SK-N-SH (cell line): ENCODE measurements around the gene ARID4A. TPM values are rescaled to one million over a fixed set of nuclear protein-coding genes. Genes with fewer than 3 reads are reported as not detected.

Source experiments
- CTCF ChIA-PET: fragments of 300-600, 350-600 bp; formaldehyde crosslinking; extraction: SDS; loops from one replicate; lab custom pipeline; 2021; lab: Yijun Ruan, JAX
- POLR2A ChIA-PET: fragments of 350-600 bp; sonication (Branson Sonifier 250); formaldehyde crosslinking; extraction: SDS; loops from one replicate; lab custom pipeline; 2020; ENCODE audit warnings: antibody characterized with exemption, inconsistent platforms; lab: Yijun Ruan, JAX
- DNase-seq: peaks from one replicate; pipeline ENCODE4 v3.0.0; 2012
- H2AFZ ChIP-seq: fragments of 200-600 bp; sonication (generic); 2 replicates; pipeline ENCODE4 v1.8.1; 2016; ENCODE audit warnings: antibody characterized with exemption, mild to moderate bottlenecking, low read depth
- H3F3A ChIP-seq: fragments of 200-600 bp; sonication (generic); replicated peaks from 2 replicates; pipeline ENCODE3; 2016; ENCODE audit warnings: antibody characterized with exemption, mild to moderate bottlenecking; ENCODE audit not compliant: insufficient read depth
- H3K27ac ChIP-seq, 2 experiments: fragments of 200-500 bp in 1 of 2; fragments of 200-600 bp in 1 of 2; sonication (Bioruptor generic) in 1 of 2; sonication (generic), shearing (Covaris generic) in 1 of 2; 2 replicates each; pipeline versions ENCODE4 v1.5.1 to v1.6.1; 2014 to 2016; ENCODE audit warnings: low read depth in 2 of 2, inconsistent platforms in 1 of 2, low read length in 1 of 2, mild to moderate bottlenecking in 1 of 2, mixed read lengths in 1 of 2
- H3K27me3 ChIP-seq: fragments of 200-600 bp; sonication (generic), shearing (Covaris generic); 2 replicates; pipeline ENCODE4 v1.6.1; 2016; ENCODE audit warnings: mixed run types; ENCODE audit not compliant: insufficient read depth
- H3K36me3 ChIP-seq, 2 experiments: fragments of 200-500 bp in 1 of 2; fragments of 200-600 bp in 1 of 2; sonication (Bioruptor generic) in 1 of 2; sonication (generic) in 1 of 2; replicated peaks in 1 of 2; 2 replicates each; pipeline versions ENCODE3 to v1.5.1; 2014 to 2016; ENCODE audit warnings: low read length in 1 of 2, mild to moderate bottlenecking in 1 of 2; ENCODE audit not compliant: insufficient read depth in 2 of 2, control insufficient read depth in 1 of 2
- H3K4me1 ChIP-seq, 2 experiments: fragments of 200-500 bp in 1 of 2; fragments of 200-600 bp in 1 of 2; sonication (Bioruptor generic) in 1 of 2; sonication (generic), shearing (Covaris generic) in 1 of 2; 2 replicates each; pipeline versions ENCODE4 v1.5.1 to v1.6.1; 2014 to 2016; ENCODE audit warnings: low read depth in 1 of 2, low read length in 1 of 2, mixed run types in 1 of 2; ENCODE audit not compliant: insufficient read depth in 2 of 2, control insufficient read depth in 1 of 2
- H3K4me2 ChIP-seq: fragments of 200-600 bp; sonication (generic), shearing (Covaris generic); 2 replicates; pipeline ENCODE4 v1.6.1; 2017; ENCODE audit warnings: mixed run types
- H3K4me3 ChIP-seq, 2 experiments: fragments of 200-500 bp in 1 of 2; fragments of 200-600 bp in 1 of 2; sonication (Bioruptor generic) in 1 of 2; sonication (generic), shearing (Covaris generic) in 1 of 2; 2 replicates each; pipeline versions ENCODE4 v1.5.1 to v1.8.1; 2014 to 2016; ENCODE audit warnings: low read depth in 2 of 2, inconsistent platforms in 1 of 2, low read length in 1 of 2, mild to moderate bottlenecking in 1 of 2, mixed read lengths in 1 of 2, moderate library complexity in 1 of 2
- H3K79me2 ChIP-seq: fragments of 200-600 bp; sonication (generic); 2 replicates; pipeline ENCODE4 v1.8.1; 2017; ENCODE audit warnings: mild to moderate bottlenecking; ENCODE audit not compliant: insufficient read depth
- H3K9ac ChIP-seq: fragments of 200-600 bp; sonication (generic); 2 replicates; pipeline ENCODE4 v1.6.1; 2017; ENCODE audit warnings: mixed run types
- H3K9me2 ChIP-seq: fragments of 200-600 bp; sonication (generic); 2 replicates; pipeline ENCODE4 v1.6.1; 2017; ENCODE audit warnings: mixed run types
- H3K9me3 ChIP-seq: fragments of 200-600 bp; sonication (generic); 2 replicates; pipeline ENCODE4 v1.6.1; 2017; ENCODE audit warnings: mixed run types, mild to moderate bottlenecking, moderate library complexity
- H4K20me1 ChIP-seq: fragments of 200-600 bp; sonication (generic); 2 replicates; pipeline ENCODE4 v1.6.1; 2017; ENCODE audit warnings: mild to moderate bottlenecking, mixed run types; ENCODE audit not compliant: insufficient read depth
- EZH2phosphoT487 ChIP-seq: fragments of 200-600 bp; sonication (generic); IDR thresholded peaks from 2 replicates; pipeline ENCODE4 v1.6.1; 2017; ENCODE audit warnings: low read depth, mixed run types, mild to moderate bottlenecking, antibody characterized with exemption, moderate library complexity, borderline replicate concordance
- FOXJ3 ChIP-seq: sonication (generic); formaldehyde crosslinking; IDR thresholded peaks from 2 replicates; pipeline ENCODE4 v1.5.1; 2020; ENCODE audit warnings: mild to moderate bottlenecking, missing genetic modification reagents
- GABPA ChIP-seq: IDR thresholded peaks from 2 replicates; pipeline ENCODE4 v1.4.0; 2012; ENCODE audit warnings: low read depth, mild to moderate bottlenecking
- MXI1 ChIP-seq: IDR thresholded peaks from 2 replicates; pipeline ENCODE4 v1.6.1; 2012; ENCODE audit warnings: mild to moderate bottlenecking, low read depth, low read length, improper control_type of control experiment
- POLR2AphosphoS5 ChIP-seq: IDR thresholded peaks from 2 replicates; pipeline ENCODE4 v1.6.1; 2012; ENCODE audit warnings: low read depth, low read length
- RAD21 ChIP-seq: IDR thresholded peaks from 2 replicates; pipeline ENCODE4 v1.6.1; 2012; ENCODE audit warnings: mild to moderate bottlenecking, low read length
- SIN3A ChIP-seq: IDR thresholded peaks from 2 replicates; pipeline ENCODE4 v1.6.1; 2012; ENCODE audit warnings: low read depth, mild to moderate bottlenecking, low read length, moderate library complexity, borderline replicate concordance
- SMC3 ChIP-seq: IDR thresholded peaks from 2 replicates; pipeline ENCODE4 v1.6.1; 2012; ENCODE audit warnings: low read depth, low read length, improper control_type of control experiment
- TAF1 ChIP-seq: IDR thresholded peaks from 2 replicates; pipeline ENCODE4 v1.6.1; 2012; ENCODE audit warnings: low read depth, mild to moderate bottlenecking, low read length, moderate library complexity, borderline replicate concordance
- TCF12 ChIP-seq: IDR thresholded peaks from 2 replicates; pipeline ENCODE4 v1.4.0; 2012
- YY1 ChIP-seq: IDR thresholded peaks from 2 replicates; pipeline ENCODE4 v1.4.0; 2012; ENCODE audit warnings: low read depth, mild to moderate bottlenecking
- WGBS: methylation state at CpG from one replicate; pipeline ENCODE4 v1.1.6; 2017; ENCODE audit warnings: low lambda C conversion rate; 5-methylcytosine and 5-hydroxymethylcytosine counted together
- polyA plus RNA-seq, 3 experiments: library from polyadenylated mRNA; depleted of rRNA; stranded (reverse); fragments of >200 nt; gene quantifications; 2 replicates each; pipeline ENCODE4 v1.2.3, GENCODE V29; 2012
- TF ChIP-seq, protein P1 (sequence below): fragments of 200-600 bp; sonication (generic); IDR thresholded peaks from 2 replicates; pipeline ENCODE4 v1.6.1; 2017; ENCODE audit warnings: antibody characterized with exemption, mild to moderate bottlenecking, moderate library complexity
- TF ChIP-seq, protein P2 (sequence below): IDR thresholded peaks from 2 replicates; pipeline ENCODE4 v1.4.0; 2012; ENCODE audit warnings: low read depth, borderline replicate concordance
- TF ChIP-seq, protein P3 (sequence below): IDR thresholded peaks from 2 replicates; pipeline ENCODE4; 2012
- TF ChIP-seq, protein P4 (sequence below): IDR thresholded peaks from 2 replicates; pipeline ENCODE4 v1.6.1; 2012; ENCODE audit warnings: mild to moderate bottlenecking, low read depth, low read length, moderate library complexity
- TF ChIP-seq, protein P5 (sequence below): IDR thresholded peaks from 2 replicates; pipeline ENCODE4 v1.4.0; 2012; ENCODE audit warnings: low read depth

Gene ARID4A
- polyA plus RNA-seq, 1 of the 3 experiments (the other 2 are of a cell fraction) = 4.6 TPM

DNA sequence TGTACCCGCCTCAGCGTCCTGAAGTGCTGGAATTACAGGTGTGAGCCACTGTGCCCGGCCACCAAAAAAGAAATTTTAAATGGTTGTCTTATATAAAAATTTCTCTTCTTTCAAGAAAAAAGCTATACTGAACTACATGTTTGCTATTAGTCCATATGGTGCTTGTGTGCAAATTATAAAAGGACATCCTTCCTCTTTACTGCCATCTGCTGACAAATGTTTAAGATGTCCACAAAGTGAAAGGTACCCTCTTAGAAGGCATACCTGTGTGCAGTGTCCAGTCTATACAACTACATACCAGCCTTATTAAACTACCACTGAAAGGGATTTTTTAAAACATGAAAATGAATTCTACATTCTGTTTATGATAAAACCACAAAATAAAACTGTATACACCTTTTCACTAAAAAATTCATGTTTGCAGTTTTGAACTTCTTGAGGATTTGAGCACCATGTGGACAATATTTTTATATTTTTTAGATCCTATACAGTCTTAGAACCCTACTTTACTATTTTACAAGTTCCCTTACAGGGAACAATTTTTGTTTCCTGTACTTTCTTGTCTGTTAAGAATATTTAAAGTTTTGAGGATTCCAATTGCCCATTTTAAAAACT, 64.5 kb downstream of the ARID4A start:
- Histone ChIP-seq H3F3A (peaks cover 11% of the 10 kb centered on the region), H3K9me2 (no peaks in the 10 kb centered on the region), H3K4me1 (no peaks in the 10 kb centered on the region), H3K27ac (no peak overlapping the region), H2AFZ (no peak overlapping the region), H3K4me2 (no peak overlapping the region), H3K9me3 (no peaks in the 10 kb centered on the region), H3K27me3 (no peaks in the 10 kb centered on the region), H3K9ac (no peak overlapping the region), H3K4me3 (no peak overlapping the region), H3K36me3 (peaks cover 54 to 77% of the 10 kb centered on the region in 2 experiments), H4K20me1 (no peaks in the 10 kb centered on the region), H3K79me2 (no peaks in the 10 kb centered on the region)
- 80% methylated on average over 3 of the region's 3 CpGs for WGBS
- ChIA-PET CTCF (interaction anchor here (0.7 to 2.2 kb wide), 9 partner anchors 11 to 255 kb away, joined by 3 to 11 read pairs (median 4); partner anchors contain the start of gene ARID4A), POLR2A (no interaction called here)
- TF ChIP-seq, protein P1, sequence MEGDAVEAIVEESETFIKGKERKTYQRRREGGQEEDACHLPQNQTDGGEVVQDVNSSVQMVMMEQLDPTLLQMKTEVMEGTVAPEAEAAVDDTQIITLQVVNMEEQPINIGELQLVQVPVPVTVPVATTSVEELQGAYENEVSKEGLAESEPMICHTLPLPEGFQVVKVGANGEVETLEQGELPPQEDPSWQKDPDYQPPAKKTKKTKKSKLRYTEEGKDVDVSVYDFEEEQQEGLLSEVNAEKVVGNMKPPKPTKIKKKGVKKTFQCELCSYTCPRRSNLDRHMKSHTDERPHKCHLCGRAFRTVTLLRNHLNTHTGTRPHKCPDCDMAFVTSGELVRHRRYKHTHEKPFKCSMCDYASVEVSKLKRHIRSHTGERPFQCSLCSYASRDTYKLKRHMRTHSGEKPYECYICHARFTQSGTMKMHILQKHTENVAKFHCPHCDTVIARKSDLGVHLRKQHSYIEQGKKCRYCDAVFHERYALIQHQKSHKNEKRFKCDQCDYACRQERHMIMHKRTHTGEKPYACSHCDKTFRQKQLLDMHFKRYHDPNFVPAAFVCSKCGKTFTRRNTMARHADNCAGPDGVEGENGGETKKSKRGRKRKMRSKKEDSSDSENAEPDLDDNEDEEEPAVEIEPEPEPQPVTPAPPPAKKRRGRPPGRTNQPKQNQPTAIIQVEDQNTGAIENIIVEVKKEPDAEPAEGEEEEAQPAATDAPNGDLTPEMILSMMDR = peak; percentile 53
- TF ChIP-seq RAD21 (peak; percentile 63), SMC3 (0 out of 2 replicates have a peak, but pooled peaks have one; percentile 23), YY1 (no peak)
- DNase-seq = peak; percentile 31

DNA sequence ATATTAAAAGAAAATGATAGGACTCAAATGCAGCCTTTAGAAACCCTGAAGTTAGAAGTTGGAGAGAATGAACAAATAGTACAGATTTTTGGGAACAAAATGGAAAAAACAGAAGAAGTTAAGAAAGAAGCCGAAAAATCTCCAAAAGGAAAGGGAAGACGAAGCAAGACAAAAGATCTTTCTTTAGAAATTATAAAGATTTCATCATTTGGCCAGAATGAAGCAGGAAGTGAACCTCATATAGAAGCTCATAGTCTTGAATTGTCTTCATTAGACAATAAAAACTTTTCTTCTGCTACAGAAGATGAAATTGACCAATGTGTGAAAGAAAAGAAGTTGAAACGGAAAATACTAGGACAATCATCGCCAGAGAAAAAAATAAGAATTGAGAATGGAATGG, 66.0 kb downstream of the ARID4A start:
- 95% methylated on average over 4 of the region's 4 CpGs for WGBS
- ChIA-PET CTCF (interaction anchor here (0.7 to 1.9 kb wide), 8 partner anchors 12 to 255 kb away, joined by 3 to 6 read pairs (median 4); partner anchors contain the start of genes ARID4A, KIAA0586, TIMM9 and TOMM20L), POLR2A (no interaction called here)
- DNase-seq = no peak
- Histone ChIP-seq H3K36me3 (peaks cover 62 to 84% of the 10 kb centered on the region in 2 experiments), H2AFZ (no peak overlapping the region), H3K27me3 (no peaks in the 10 kb centered on the region), H3K9me2 (no peaks in the 10 kb centered on the region), H3F3A (peaks cover 19% of the 10 kb centered on the region), H3K4me2 (no peak overlapping the region), H4K20me1 (no peaks in the 10 kb centered on the region), H3K9ac (no peak overlapping the region), H3K79me2 (no peaks in the 10 kb centered on the region), H3K4me1 (no peaks in the 10 kb centered on the region), H3K4me3 (no peak overlapping the region), H3K27ac (no peak overlapping the region), H3K9me3 (no peaks in the 10 kb centered on the region)
- TF ChIP-seq GABPA = no peak
- TF ChIP-seq, protein P2, sequence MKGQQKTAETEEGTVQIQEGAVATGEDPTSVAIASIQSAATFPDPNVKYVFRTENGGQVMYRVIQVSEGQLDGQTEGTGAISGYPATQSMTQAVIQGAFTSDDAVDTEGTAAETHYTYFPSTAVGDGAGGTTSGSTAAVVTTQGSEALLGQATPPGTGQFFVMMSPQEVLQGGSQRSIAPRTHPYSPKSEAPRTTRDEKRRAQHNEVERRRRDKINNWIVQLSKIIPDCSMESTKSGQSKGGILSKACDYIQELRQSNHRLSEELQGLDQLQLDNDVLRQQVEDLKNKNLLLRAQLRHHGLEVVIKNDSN = no peak
- no peak for TF ChIP-seq SIN3A
- TF ChIP-seq FOXJ3 (CRISPR knock-in tag) = no peak
- TF ChIP-seq, protein P1 = no peak
- no peak for TF ChIP-seq YY1
- TF ChIP-seq EZH2phosphoT487 = no peak
- TF ChIP-seq SMC3 = no peak
- TF ChIP-seq, protein P3, sequence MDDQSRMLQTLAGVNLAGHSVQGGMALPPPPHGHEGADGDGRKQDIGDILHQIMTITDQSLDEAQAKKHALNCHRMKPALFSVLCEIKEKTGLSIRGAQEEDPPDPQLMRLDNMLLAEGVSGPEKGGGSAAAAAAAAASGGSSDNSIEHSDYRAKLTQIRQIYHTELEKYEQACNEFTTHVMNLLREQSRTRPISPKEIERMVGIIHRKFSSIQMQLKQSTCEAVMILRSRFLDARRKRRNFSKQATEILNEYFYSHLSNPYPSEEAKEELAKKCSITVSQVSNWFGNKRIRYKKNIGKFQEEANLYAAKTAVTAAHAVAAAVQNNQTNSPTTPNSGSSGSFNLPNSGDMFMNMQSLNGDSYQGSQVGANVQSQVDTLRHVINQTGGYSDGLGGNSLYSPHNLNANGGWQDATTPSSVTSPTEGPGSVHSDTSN = no peak
- TF ChIP-seq TCF12 = no peak
- TF ChIP-seq, protein P4, sequence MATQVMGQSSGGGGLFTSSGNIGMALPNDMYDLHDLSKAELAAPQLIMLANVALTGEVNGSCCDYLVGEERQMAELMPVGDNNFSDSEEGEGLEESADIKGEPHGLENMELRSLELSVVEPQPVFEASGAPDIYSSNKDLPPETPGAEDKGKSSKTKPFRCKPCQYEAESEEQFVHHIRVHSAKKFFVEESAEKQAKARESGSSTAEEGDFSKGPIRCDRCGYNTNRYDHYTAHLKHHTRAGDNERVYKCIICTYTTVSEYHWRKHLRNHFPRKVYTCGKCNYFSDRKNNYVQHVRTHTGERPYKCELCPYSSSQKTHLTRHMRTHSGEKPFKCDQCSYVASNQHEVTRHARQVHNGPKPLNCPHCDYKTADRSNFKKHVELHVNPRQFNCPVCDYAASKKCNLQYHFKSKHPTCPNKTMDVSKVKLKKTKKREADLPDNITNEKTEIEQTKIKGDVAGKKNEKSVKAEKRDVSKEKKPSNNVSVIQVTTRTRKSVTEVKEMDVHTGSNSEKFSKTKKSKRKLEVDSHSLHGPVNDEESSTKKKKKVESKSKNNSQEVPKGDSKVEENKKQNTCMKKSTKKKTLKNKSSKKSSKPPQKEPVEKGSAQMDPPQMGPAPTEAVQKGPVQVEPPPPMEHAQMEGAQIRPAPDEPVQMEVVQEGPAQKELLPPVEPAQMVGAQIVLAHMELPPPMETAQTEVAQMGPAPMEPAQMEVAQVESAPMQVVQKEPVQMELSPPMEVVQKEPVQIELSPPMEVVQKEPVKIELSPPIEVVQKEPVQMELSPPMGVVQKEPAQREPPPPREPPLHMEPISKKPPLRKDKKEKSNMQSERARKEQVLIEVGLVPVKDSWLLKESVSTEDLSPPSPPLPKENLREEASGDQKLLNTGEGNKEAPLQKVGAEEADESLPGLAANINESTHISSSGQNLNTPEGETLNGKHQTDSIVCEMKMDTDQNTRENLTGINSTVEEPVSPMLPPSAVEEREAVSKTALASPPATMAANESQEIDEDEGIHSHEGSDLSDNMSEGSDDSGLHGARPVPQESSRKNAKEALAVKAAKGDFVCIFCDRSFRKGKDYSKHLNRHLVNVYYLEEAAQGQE = no peak
- TF ChIP-seq TAF1 = no peak
- no peak for TF ChIP-seq POLR2AphosphoS5
- TF ChIP-seq MXI1 = no peak
- TF ChIP-seq, protein P5, sequence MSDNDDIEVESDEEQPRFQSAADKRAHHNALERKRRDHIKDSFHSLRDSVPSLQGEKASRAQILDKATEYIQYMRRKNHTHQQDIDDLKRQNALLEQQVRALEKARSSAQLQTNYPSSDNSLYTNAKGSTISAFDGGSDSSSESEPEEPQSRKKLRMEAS = no peak
